Endothelial cell (in vitro differentiated cells): ENCODE results near the gene ZNF536. TPM values are rescaled to one million over a fixed set of nuclear protein-coding genes. Genes with fewer than 3 reads are reported as not detected.

Experiments
- DNase-seq: peaks from one replicate; pipeline ENCODE4 v3.0.0; 2021; ENCODE audit warnings: low spot score
- H3K27ac Mint-ChIP-seq: one replicate; pipeline ENCODE4 v1.8.0; 2021; ENCODE audit warnings: mixed read lengths, inconsistent platforms; ENCODE audit not compliant: unreplicated experiment
- H3K27me3 Mint-ChIP-seq: one replicate; pipeline ENCODE4 v1.8.0; 2021; ENCODE audit warnings: mild to moderate bottlenecking, moderate library complexity, mixed read lengths, inconsistent platforms; ENCODE audit not compliant: unreplicated experiment
- H3K36me3 Mint-ChIP-seq: one replicate; pipeline ENCODE4 v1.8.0; 2021; ENCODE audit warnings: mild to moderate bottlenecking, low read depth, mixed read lengths, inconsistent platforms; ENCODE audit not compliant: unreplicated experiment
- H3K4me1 Mint-ChIP-seq: one replicate; pipeline ENCODE4 v1.8.0; 2021; ENCODE audit warnings: mild to moderate bottlenecking, mixed read lengths, inconsistent platforms; ENCODE audit not compliant: unreplicated experiment
- H3K4me3 Mint-ChIP-seq: one replicate; pipeline ENCODE4 v1.8.0; 2021; ENCODE audit warnings: mild to moderate bottlenecking, mixed read lengths, inconsistent platforms; ENCODE audit not compliant: unreplicated experiment
- H3K9me3 Mint-ChIP-seq: one replicate; pipeline ENCODE4 v1.8.0; 2021; ENCODE audit warnings: mixed read lengths, inconsistent platforms; ENCODE audit not compliant: unreplicated experiment
- CTCF ChIP-seq: fragments of 200-600 bp; sonication (generic); IDR thresholded peaks from one replicate; pipeline ENCODE4 v1.5.0; 2021; ENCODE audit warnings: antibody characterized with exemption; ENCODE audit not compliant: unreplicated experiment
- total RNA-seq: library from RNA; stranded (reverse); fragmentation: NEBNext Ultra II Directional; extraction: Animal tissue kit (Norgen Biotek cat#: 25700); gene quantifications from one replicate; pipeline ENCODE4 v1.2.1, GENCODE V29; 2021; ENCODE audit not compliant: unreplicated experiment

The ZNF536 gene
- total RNA-seq, 1 donor from 2014 or later: 0.33 TPM

GRCh38 chr19:30325676-30326392 is 46.4 kb upstream of the ZNF536 start:
- Mint-ChIP-seq H3K9me3 (no peaks in the 10 kb centered on the region), H3K4me3 (no peak overlapping the region), H3K27ac (no peak overlapping the region), H3K36me3 (peaks cover 4% of the 10 kb centered on the region), H3K4me1 (peaks cover 11% of the 10 kb centered on the region), H3K27me3 (no peaks in the 10 kb centered on the region)
- DNase-seq: no peak
- no peak for TF ChIP-seq CTCF

GRCh38 chr19:30326393-30326710 is 45.8 kb upstream of the ZNF536 start:
- peaks cover 4% of the 10 kb centered on the region for H3K36me3 Mint-ChIP-seq
- H3K27me3 Mint-ChIP-seq: no peaks in the 10 kb centered on the region
- peaks cover 11% of the 10 kb centered on the region for H3K4me1 Mint-ChIP-seq
- no peak for TF ChIP-seq CTCF
- no peak for DNase-seq
- H3K9me3 Mint-ChIP-seq: no peaks in the 10 kb centered on the region
- H3K27ac Mint-ChIP-seq: no peak overlapping the region
- H3K4me3 Mint-ChIP-seq: no peak overlapping the region

- Mint-ChIP-seq H3K36me3 (peaks cover 4% of the 10 kb centered on the region), H3K9me3 (no peaks in the 10 kb centered on the region), H3K27me3 (no peaks in the 10 kb centered on the region), H3K4me1 (peaks cover 9% of the 10 kb centered on the region), H3K4me3 (no peak overlapping the region), H3K27ac (no peak overlapping the region)
- TF ChIP-seq CTCF: no peak
- DNase-seq: no peak
These were observed 44.9 kb upstream of the ZNF536 start for GRCh38 chr19:30327331-30327730.

- no peak for TF ChIP-seq CTCF
- no peak for DNase-seq
- Mint-ChIP-seq H3K4me3 (no peak overlapping the region), H3K9me3 (no peaks in the 10 kb centered on the region), H3K27ac (no peak overlapping the region), H3K36me3 (peaks cover 4% of the 10 kb centered on the region), H3K27me3 (no peaks in the 10 kb centered on the region), H3K4me1 (peaks cover 2% of the 10 kb centered on the region)
These were observed 44.1 kb upstream of the ZNF536 start for GRCh38 chr19:30328096-30328495.

GRCh38 chr19:30330266-30330665 is 41.9 kb upstream of the ZNF536 start:
- H3K4me3 Mint-ChIP-seq: no peak overlapping the region
- no peaks in the 10 kb centered on the region for H3K9me3 Mint-ChIP-seq
- H3K27ac Mint-ChIP-seq: no peak overlapping the region
- DNase-seq: no peak
- TF ChIP-seq CTCF: no peak
- no peaks in the 10 kb centered on the region for H3K27me3 Mint-ChIP-seq
- peaks cover 4% of the 10 kb centered on the region for H3K4me1 Mint-ChIP-seq
- H3K36me3 Mint-ChIP-seq: no peaks in the 10 kb centered on the region
